Stimulated activated CD4-positive, alpha-beta T cell treated with anti-CD3 and anti-CD28 coated beads, Interleukin-2, amount 100 ng/mL, for 4 hours (primary cell): ENCODE data around the gene LHFPL6.

ENCODE experiments used
- DNase-seq: peaks from one replicate; pipeline ENCODE4 v3.0.0-alpha.2; 2020; ENCODE audit warnings: low read depth

The LHFPL6 gene

DNA sequence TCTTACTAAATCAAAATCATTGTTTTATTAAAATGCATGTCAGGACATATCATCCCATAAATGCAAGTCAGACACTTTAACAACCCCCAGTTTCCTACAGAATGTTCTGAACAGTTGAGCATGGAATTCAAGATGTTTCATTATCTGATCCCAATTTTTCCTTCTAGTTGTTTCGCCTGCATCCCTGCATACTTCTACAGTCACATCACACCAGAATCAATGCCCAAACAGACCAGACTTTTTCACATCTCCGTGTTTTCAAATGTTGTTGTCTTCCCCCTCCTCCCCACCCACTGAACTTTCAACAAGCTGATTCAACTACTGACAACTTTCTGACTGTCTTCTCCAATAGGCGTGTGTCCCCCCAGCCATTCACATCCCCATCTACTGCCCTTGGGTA is 48.6 kb downstream of the LHFPL6 start:
- no peak for DNase-seq

DNA sequence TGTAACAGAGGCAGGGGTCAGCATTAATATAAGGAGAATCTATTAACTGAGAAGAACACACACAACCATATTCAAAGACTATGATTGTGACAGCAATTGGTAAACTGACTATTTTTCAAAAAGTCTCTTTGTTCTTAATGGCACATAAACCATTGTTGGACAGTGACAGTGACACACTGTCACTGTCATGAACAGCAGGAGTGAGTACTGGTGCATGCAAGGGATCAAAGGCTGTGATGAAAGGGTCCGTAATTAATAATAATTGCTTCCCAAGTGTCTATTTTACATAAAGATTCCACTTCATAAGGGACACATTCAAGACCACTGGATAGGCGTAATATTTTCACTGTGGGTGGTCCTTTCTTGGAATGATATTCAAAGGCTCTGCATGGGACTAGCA is 50.7 kb downstream of the LHFPL6 start:
- DNase-seq: no peak

DNA sequence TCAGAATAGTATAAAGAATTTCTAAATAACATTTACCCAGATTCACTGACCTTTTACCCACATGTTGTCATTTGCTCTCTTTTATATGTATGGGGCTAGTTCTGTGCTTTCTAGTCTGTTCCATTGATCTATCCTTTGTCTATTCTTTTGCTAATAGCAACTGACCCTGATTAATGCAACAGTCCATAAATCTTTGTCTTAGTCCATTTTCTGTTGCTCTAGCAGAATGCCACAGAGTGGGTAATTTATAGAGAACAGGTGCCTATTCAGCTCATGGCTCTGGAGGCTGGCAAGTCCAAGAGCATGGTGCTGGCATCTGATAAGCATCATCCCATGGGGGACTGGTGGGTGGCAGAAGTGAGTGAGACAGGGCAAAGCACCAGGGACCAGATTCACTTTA is 52.1 kb downstream of the LHFPL6 start:
- DNase-seq: no peak

DNA sequence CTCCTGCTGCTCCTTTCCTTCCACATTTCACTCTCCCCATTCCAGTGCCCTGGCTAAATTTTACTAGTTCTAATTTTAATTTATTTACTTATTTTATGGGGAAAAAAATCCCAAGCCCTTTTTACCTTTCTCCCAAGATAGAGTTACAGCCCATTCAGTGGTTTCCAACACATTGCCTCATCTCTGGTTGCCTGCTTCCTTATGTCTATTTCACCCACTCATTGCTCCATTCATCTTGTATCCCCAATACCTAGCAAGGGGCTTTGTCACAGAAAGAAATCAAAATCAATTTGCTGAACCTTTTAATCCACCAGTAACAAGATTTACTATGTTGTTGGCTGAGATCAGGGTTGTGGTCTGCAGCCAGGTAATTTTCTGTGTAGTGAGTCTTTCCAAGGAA is 55.9 kb downstream of the LHFPL6 start:
- no peak for DNase-seq

- DNase-seq: no peak
Measured at GRCh38 chr13:39542361-39542760, 60.6 kb downstream of the LHFPL6 start.

DNA sequence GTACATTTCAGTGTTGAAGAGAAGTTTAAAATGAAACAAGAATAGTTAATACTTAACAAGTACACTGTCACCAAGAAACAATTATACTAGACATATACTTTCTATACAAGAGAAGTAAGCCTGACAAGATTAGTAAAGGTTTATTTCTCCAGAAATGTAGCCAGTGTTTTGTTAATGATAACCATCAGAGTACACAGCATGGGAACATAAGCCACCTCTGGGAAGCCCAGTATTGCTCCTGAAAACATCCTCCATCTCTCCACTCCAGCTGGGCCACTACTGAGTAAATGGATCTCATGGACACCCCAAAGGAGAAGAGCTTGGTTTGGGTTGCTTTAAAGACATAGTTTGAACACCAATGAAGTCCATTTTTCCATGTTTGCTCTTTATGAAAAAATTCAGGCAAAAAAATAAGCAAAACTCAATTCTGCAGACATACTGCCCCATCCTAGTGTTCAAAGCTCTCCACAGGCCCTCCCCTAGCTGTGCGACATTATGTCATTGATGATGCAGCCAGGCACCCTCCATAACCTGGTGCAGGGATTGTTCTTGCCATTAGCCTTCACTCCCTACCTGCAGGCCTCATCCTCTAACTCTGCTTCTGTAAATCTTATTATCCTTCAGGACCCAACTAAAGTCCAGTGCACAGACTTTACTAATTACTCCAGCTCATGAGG is 61.9 kb downstream of the LHFPL6 start:
- DNase-seq: no peak

- no peak for DNase-seq
Measured at GRCh38 chr13:39538816-39539790, 63.9 kb downstream of the LHFPL6 start.

DNA sequence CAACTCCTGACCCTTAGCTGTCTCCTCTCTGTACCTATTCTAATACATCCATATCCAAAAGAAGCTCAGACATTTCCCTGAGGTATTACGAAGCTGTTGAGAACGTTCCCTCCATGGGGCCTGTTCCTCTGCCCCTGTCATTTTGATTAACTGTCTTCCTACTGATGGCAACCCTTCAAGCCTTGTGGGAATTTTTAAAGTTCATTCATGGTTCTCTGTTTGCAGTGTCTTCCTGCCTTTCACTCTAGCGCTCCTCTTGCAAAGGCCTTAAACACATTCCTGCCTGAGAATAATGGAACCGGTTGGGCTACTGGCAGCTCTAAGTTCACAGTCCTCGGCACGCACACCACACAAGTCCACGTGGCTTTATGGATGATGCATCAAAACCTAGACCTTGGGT is 66.1 kb downstream of the LHFPL6 start:
- DNase-seq: no peak

- no peak for DNase-seq
Measured at GRCh38 chr13:39536274-39536673, 66.7 kb downstream of the LHFPL6 start.

DNA sequence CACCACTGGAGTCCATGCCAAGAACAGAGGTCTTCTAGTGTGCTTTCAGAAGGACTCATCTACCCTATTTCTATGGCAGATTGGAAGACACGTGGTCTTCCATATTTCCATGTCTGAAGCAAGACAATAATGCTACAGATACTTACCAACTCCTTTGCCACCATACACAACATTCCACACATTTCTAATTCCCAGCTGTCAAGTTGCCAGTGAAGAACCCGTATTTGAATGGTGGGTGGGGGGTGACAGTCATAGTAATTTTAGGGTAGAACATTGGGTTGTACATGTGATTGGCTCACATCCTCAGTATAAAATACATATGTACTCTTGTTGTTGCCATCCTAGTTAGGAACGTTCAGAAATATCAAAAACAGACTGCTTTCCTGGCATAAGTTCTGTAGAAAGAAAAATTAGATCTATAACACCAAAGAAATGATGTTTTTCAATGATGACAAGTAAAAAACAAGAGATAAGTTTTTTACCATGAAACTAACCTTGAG is 69.3 kb downstream of the LHFPL6 start:
- no peak for DNase-seq

- no peak for DNase-seq
Measured at GRCh38 chr13:39531646-39532045, 71.3 kb downstream of the LHFPL6 start.

DNA sequence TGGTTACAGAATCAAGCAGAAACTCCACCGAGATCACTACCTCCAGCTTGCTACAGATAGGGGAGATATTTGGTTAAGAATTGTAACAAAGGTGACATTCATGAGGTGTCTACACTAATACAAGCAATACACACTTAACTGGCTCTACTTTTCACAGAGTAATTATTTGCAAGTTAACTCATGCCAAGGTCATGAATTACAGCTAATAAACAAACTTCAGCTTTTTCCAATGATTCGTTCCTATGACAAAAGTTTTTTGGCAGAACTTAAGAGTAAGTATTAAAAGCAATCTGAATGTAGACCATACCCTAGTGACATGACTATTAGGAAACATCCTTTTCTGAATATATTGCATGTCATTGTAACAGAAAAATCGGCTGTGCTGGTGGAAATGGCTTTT is 72.1 kb downstream of the LHFPL6 start:
- no peak for DNase-seq

- DNase-seq: no peak
Measured at GRCh38 chr13:39528661-39528980, 74.4 kb downstream of the LHFPL6 start.

- no peak for DNase-seq
Measured at GRCh38 chr13:39527961-39528660, 74.9 kb downstream of the LHFPL6 start.

DNA sequence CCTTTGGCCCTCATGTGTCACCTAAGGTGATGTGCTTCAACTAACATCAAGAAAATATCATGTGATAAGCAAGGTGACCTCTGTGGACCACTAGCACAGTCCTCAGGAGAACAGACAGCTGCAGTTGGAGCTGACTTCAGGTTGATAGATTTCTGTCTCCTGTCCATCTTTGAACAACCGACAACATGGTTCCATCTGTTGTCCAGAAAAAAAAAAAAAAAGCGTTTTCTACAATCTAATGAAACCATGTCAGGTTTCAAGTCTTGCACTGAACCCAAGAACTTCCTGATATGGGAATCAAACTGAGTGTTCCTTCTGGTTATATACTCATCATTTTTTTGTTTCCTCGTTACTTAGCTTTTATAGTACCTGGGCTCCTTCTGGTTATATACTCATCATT is 75.7 kb downstream of the LHFPL6 start:
- no peak for DNase-seq

GRCh38 chr13:39526499-39526898 is 76.5 kb downstream of the LHFPL6 start:
- no peak for DNase-seq

DNA sequence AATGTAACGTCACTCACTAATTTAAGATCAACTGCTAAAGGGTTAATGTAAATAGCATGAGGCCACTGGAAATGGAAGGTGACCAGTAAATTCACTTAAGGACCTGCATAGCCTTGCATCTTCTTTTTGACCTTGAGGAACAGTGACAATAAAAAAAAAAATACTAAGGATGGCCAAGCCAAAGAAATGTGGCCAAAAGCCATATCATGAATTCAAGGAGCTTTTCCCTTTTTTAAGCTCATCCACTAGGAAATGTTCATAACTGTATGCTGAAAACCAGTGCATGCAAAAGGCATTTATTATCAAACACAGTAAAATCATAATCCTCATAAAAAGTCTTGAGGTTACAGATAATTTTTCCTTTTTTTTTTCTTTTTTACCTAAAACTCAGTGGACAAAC is 77.5 kb downstream of the LHFPL6 start:
- DNase-seq: no peak

GRCh38 chr13:39524795-39525194 is 78.2 kb downstream of the LHFPL6 start:
- no peak for DNase-seq

DNA sequence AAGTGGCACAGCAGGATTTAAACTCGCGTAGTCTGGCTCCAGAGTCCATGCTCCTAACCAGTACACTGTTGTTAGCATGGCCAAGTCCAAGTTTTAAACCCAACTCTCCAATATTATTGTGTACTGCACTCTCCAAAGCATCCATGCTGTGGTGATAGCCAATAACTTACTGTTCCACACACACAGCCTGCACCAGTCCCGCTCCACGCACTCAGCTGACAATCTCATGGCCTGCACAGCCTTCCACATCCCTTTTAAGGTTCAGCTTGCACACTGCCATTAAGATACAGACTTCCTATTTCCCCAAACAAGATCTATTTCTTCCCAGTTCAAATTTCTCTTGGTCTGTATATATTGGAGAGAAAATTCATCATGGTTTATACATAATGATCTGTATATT is 80.7 kb downstream of the LHFPL6 start:
- no peak for DNase-seq

DNA sequence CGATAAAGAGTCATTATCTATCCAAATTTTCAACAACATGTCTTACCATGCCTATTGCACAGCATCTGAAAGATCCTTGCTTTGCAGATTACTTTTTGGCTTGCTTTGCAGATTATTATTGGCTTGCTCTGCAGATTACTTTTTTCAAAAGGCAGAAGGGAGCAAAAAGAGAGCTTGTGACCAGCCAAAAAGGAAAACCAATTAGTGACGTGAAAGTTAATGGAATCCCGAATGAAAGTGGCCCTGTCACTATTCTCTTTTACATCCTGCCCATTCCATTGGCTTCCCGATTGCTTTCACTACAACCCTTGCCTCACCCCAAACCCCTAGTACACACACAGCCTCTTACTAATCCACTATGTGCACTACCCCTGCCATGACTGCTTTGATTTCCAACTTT is 81.3 kb downstream of the LHFPL6 start:
- no peak for DNase-seq

GRCh38 chr13:39516096-39516495 is 86.9 kb downstream of the LHFPL6 start:
- no peak for DNase-seq

- no peak for DNase-seq
Measured at GRCh38 chr13:39515224-39515714, 87.7 kb downstream of the LHFPL6 start.

DNA sequence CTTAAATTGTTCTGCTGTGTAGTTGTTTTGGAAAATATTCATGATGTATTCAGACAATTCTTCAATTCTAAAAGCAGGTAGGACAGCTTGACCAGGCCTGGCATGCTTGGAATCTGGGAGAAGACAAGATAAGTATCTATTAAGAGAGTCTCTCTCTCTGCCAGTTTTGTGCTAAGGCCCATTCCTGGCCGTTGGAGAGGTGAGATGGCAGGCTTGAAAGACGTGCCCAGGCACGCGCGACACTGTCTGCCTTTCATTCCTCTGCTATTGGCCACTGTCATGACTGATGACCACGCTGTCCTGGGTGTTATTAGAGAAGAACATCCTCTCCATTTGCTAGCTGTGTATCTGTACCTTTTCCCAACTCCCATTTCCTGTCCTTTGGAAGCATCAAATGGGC is 90.3 kb downstream of the LHFPL6 start:
- no peak for DNase-seq
